Measurements from ENCODE around the gene GABPB2. TPM values are rescaled to one million over a fixed set of nuclear protein-coding genes. Genes with fewer than 3 reads are reported as not detected.
A peak's percentile ranks its signal among the peaks of the same experiment; 100 is the strongest.

The GABPB2 gene
- 3.0 and 3.2 TPM in 2 replicates for total RNA-seq (2014; rRNA removed; shearing (Covaris generic))

GRCh38 chr1:151070474-151071276, at the start of gene GABPB2:
TSS of gene GABPB2 (plus strand) at chr1:151070761. CDS start at chr1:151088190, 17,429 bp downstream.
- peak within 1 kb of the TSS; percentile 91 for H3K27ac ChIP-seq
- H3K27me3 ChIP-seq: no peaks in the 10 kb centered on the region
- H3K4me3 ChIP-seq: peak within 1 kb of the TSS; percentile 69
- H3K9me3 ChIP-seq (replicated peaks): no peaks in the 10 kb centered on the region
- peaks cover 9% of the 10 kb centered on the region; the same call in 1 of the 2 replicates for H3K36me3 ChIP-seq
- DNase-seq: peak; percentile 92
- H3K4me1 ChIP-seq: peaks cover 5% of the 10 kb centered on the region; the same call in 1 of the 2 replicates

- Histone ChIP-seq H3K27me3 (no peaks in the 10 kb centered on the region), H3K4me1 (peaks cover 7% of the 10 kb centered on the region), H3K4me3 (no peak overlapping the region), H3K36me3 (no peaks in the 10 kb centered on the region), H3K27ac (no peak overlapping the region), H3K9me3 (replicated peaks) (no peaks in the 10 kb centered on the region)
- DNase-seq: peak; percentile 77 to 80
These were observed 45.9 kb upstream of the GABPB2 start for GRCh38 chr1:151024540-151025146.

GRCh38 chr1:151026460-151026859, 44.1 kb upstream of the GABPB2 start:
- no peak overlapping the region for H3K27ac ChIP-seq
- no peak overlapping the region for H3K4me3 ChIP-seq
- H3K4me1 ChIP-seq: peaks cover 7% of the 10 kb centered on the region
- no peaks in the 10 kb centered on the region for H3K9me3 ChIP-seq (replicated peaks)
- H3K36me3 ChIP-seq: no peaks in the 10 kb centered on the region
- no peaks in the 10 kb centered on the region for H3K27me3 ChIP-seq
- no peak for DNase-seq

GRCh38 chr1:151032164-151032563, 38.4 kb upstream of the GABPB2 start:
- no peaks in the 10 kb centered on the region for H3K9me3 ChIP-seq (replicated peaks)
- no peaks in the 10 kb centered on the region; the same call in 1 of the 2 replicates for H3K36me3 ChIP-seq
- no peak overlapping the region for H3K27ac ChIP-seq
- no peak overlapping the region for H3K4me3 ChIP-seq
- no peaks in the 10 kb centered on the region for H3K4me1 ChIP-seq
- no peaks in the 10 kb centered on the region for H3K27me3 ChIP-seq
- no peak for DNase-seq

- Histone ChIP-seq H3K4me1 (no peaks in the 10 kb centered on the region), H3K9me3 (replicated peaks) (no peaks in the 10 kb centered on the region), H3K4me3 (no peak overlapping the region), H3K27ac (no peak overlapping the region), H3K36me3 (no peaks in the 10 kb centered on the region; the same call in 1 of the 2 replicates), H3K27me3 (no peaks in the 10 kb centered on the region)
- DNase-seq: no peak
These were observed 35.4 kb upstream of the GABPB2 start for GRCh38 chr1:151035167-151035566.

- H3K27me3 ChIP-seq: no peaks in the 10 kb centered on the region
- H3K4me1 ChIP-seq: no peaks in the 10 kb centered on the region
- H3K27ac ChIP-seq: no peak within 1 kb of the TSS
- no peaks in the 10 kb centered on the region for H3K9me3 ChIP-seq (replicated peaks)
- no peaks in the 10 kb centered on the region; the same call in 1 of the 2 replicates for H3K36me3 ChIP-seq
- no peak for DNase-seq
- H3K4me3 ChIP-seq: no peak within 1 kb of the TSS
These were observed 34.2 kb upstream of the GABPB2 start, which contains the start of gene BNIPL for GRCh38 chr1:151036356-151036755. TSS of gene BNIPL (plus strand) at chr1:151036586. CDS start at chr1:151036726, 140 bp downstream.

GRCh38 chr1:151037032-151037431, 33.5 kb upstream of the GABPB2 start:
- no peak overlapping the region for H3K27ac ChIP-seq
- no peak for DNase-seq
- no peaks in the 10 kb centered on the region for H3K9me3 ChIP-seq (replicated peaks)
- no peaks in the 10 kb centered on the region; the same call in 1 of the 2 replicates for H3K36me3 ChIP-seq
- H3K4me1 ChIP-seq: no peaks in the 10 kb centered on the region
- no peaks in the 10 kb centered on the region for H3K27me3 ChIP-seq
- H3K4me3 ChIP-seq: no peak overlapping the region

- Histone ChIP-seq H3K27me3 (no peaks in the 10 kb centered on the region), H3K4me3 (no peak overlapping the region), H3K9me3 (replicated peaks) (no peaks in the 10 kb centered on the region), H3K27ac (no peak overlapping the region), H3K36me3 (no peaks in the 10 kb centered on the region), H3K4me1 (no peaks in the 10 kb centered on the region)
- DNase-seq: no peak
These were observed 31.0 kb upstream of the GABPB2 start for GRCh38 chr1:151039521-151039920.

- no peak for DNase-seq
- no peaks in the 10 kb centered on the region for H3K9me3 ChIP-seq (replicated peaks)
- no peak overlapping the region for H3K4me3 ChIP-seq
- H3K36me3 ChIP-seq: no peaks in the 10 kb centered on the region
- H3K27me3 ChIP-seq: no peaks in the 10 kb centered on the region
- H3K4me1 ChIP-seq: no peaks in the 10 kb centered on the region
- no peak overlapping the region for H3K27ac ChIP-seq
These were observed 27.4 kb upstream of the GABPB2 start for GRCh38 chr1:151043163-151043562.

GRCh38 chr1:151047591-151047924, 23.0 kb upstream of the GABPB2 start, which contains the start of gene C1orf56:
TSS of gene C1orf56 (plus strand) at chr1:151047751. CDS start at chr1:151047848, 97 bp downstream.
- Histone ChIP-seq H3K27ac (peak within 1 kb of the TSS; percentile 68), H3K36me3 (peaks cover 24% of the 10 kb centered on the region), H3K4me1 (no peaks in the 10 kb centered on the region), H3K27me3 (no peaks in the 10 kb centered on the region), H3K9me3 (replicated peaks) (no peaks in the 10 kb centered on the region), H3K4me3 (peak within 1 kb of the TSS; percentile 74)
- peak; percentile 70 to 74 for DNase-seq

GRCh38 chr1:151047925-151048644, 22.5 kb upstream of the GABPB2 start:
- Histone ChIP-seq H3K36me3 (peaks cover 29% of the 10 kb centered on the region), H3K4me3 (peak overlapping the region; percentile 74)

GRCh38 chr1:151048645-151049032, 21.9 kb upstream of the GABPB2 start:
- no peak overlapping the region for H3K27ac ChIP-seq

More at GRCh38 chr1:151047925-151048644, 22.5 kb upstream of the GABPB2 start:
- Histone ChIP-seq H3K9me3 (replicated peaks) (no peaks in the 10 kb centered on the region), H3K27me3 (no peaks in the 10 kb centered on the region), H3K27ac (peak overlapping the region; percentile 68), H3K4me1 (no peaks in the 10 kb centered on the region)
- DNase-seq: peak; percentile 72 to 76

GRCh38 chr1:151049458-151049857, 21.1 kb upstream of the GABPB2 start:
- no peak overlapping the region for H3K27ac ChIP-seq
- no peak for DNase-seq
- H3K27me3 ChIP-seq: no peaks in the 10 kb centered on the region
- H3K9me3 ChIP-seq (replicated peaks): no peaks in the 10 kb centered on the region
- peaks cover 43% of the 10 kb centered on the region for H3K36me3 ChIP-seq
- no peak overlapping the region for H3K4me3 ChIP-seq
- no peaks in the 10 kb centered on the region for H3K4me1 ChIP-seq

More at GRCh38 chr1:151048645-151049032, 21.9 kb upstream of the GABPB2 start:
- H3K4me3 ChIP-seq: peak overlapping the region; percentile 74
- H3K27me3 ChIP-seq: no peaks in the 10 kb centered on the region
- no peaks in the 10 kb centered on the region for H3K9me3 ChIP-seq (replicated peaks)
- H3K4me1 ChIP-seq: no peaks in the 10 kb centered on the region
- no peak for DNase-seq
- H3K36me3 ChIP-seq: peaks cover 35% of the 10 kb centered on the region

GRCh38 chr1:151050051-151050688, 20.4 kb upstream of the GABPB2 start:
- DNase-seq: no peak
- Histone ChIP-seq H3K36me3 (peaks cover 50% of the 10 kb centered on the region), H3K4me3 (no peak overlapping the region), H3K27ac (no peak overlapping the region), H3K27me3 (no peaks in the 10 kb centered on the region), H3K4me1 (no peaks in the 10 kb centered on the region), H3K9me3 (replicated peaks) (no peaks in the 10 kb centered on the region)

Data from SJCRH30 (cell line).